GM11168 (cell line): ENCODE results near the gene COA8.

Source experiments
- in situ Hi-C: fragments of 300-500 bp; cut with MboI; formaldehyde crosslinking; loops from one replicate; pipeline ENCODE4 v1.12.0; 2022; ENCODE audit warnings: low sequenced_read_pairs; ENCODE audit not compliant: unreplicated experiment

COA8 gene

DNA sequence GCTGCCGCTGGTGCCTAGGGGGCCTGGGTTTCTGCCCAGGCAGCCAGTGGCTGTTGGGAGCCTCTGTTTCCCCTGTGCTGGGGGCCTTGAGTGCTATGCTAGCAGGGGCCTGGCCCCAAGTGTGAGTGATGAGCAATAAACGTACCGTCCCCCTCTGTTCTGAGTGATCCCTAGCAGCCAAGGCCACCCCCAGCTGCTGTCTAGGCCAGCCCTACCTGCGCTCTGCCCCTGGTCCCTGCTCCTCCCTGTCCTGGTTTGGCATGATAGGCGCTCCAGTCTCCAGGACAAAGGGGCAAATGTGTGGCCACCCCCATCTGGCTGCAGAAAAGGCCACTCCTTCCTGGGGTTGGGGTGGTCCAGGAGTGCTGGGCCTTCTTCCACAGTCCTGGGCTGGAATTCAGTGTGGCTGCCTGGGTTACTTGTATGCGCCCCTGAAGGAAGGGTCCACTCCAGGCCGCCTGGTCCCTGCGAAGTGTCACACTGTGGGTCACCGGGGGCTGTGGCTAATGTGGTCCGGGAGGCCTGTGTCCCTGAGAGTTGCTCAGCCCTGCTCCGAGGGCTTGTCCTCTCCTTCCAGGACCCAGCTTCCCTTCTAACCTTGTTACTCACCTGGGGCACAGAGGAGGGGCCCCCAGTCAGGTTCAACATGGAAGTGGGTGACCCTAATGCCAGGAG, 26.7 kb upstream of the COA8 start:
- in situ Hi-C loops: no loop called here

DNA sequence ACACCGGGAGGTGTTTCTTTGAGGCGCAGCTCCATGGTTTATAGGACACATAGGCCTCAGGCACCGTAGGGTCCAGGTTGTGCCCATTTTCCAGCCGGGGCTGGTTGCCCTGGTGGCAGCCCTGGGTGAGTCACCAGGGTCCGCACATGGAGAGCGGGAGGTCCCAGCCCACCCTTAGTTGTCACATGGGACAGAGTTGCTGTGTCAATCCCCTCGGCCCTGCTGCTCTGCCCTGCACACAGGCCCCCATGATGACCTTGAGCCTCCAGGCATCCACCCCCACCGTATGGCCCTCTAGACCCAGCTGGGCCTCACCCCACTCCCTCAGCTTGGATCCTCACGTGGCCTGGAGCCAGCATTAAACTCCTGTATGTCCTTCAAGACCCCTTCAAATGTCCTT, 26.1 kb upstream of the COA8 start:
- in situ Hi-C loops: no loop called here

DNA sequence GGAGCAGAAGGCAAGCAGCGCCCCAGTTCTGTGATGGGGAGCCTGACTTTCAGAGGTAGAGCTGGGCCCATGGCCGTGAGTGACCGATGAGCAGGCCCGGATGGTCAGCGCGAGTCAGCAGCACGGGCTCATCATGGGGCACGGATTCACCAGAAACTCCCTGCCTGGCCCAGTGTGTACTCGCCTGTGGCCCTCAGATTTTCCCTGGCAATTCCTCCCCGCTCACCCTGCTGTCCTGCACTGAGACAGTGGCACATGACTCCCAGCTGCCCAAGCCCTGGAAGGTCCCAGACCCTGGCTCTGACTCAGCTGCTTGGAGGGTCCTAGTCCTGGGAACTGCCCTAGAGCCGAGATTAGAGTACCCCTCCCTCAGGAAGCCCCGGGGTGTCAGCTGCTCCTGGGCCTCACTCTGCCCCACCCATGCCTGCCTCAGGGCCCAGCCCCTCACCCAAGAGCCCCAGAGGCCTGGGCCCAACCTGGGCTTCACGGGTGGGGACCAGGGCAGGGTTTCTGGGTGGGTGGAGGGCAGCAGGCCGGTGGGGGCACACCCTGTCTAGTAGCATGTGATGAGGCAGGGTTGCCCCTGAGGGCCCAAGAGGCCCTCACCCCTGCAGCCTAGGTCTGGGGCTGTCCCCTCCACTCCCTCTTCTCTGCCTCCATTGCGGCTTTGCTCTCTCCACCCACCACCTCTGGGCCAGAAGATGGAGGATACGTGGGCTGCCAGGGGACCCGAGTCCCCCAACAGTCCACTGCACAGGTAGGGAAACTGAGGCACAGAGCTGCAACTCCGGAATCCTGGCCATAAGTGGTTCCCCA, 25.4 kb upstream of the COA8 start:
- in situ Hi-C loops: no loop called here

DNA sequence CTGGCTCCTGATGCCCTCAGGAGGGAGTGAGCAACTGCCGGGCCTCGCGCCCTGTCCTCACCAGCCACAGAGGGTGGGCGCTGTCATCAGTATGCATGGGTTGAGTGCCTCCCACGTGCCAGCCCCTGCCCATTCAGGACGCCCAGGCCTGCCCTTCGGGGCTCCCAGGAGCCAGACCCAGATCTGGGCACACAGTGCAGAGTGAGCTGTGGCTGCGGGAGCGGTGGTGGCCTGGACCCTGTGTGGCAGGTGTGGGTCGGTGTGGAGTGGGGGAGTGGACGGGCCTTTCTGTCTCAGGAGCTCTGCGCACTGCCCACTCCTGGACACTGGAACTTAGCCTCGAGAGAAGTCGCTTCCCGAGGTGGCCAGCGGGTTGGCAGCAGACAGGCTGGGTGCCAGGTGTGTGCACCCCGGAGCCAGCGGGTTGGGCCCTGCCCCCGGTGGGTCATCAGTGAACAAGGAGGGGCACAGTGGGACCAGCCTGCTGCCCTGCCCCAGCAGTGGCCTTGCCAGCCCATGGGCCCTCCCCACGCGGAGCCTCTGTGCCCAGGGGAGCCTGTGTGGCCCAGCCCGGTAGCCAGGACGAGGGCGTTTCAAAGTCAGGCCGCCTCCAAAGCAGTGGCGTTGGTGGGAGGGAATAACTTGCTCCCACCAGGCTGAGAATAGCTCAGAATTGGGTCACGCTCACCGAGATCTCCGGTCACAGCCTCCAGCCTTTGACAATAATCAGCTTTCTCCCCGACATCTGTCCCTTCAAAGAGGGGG, 24.3 kb upstream of the COA8 start:
- in situ Hi-C loops: no loop called here

DNA sequence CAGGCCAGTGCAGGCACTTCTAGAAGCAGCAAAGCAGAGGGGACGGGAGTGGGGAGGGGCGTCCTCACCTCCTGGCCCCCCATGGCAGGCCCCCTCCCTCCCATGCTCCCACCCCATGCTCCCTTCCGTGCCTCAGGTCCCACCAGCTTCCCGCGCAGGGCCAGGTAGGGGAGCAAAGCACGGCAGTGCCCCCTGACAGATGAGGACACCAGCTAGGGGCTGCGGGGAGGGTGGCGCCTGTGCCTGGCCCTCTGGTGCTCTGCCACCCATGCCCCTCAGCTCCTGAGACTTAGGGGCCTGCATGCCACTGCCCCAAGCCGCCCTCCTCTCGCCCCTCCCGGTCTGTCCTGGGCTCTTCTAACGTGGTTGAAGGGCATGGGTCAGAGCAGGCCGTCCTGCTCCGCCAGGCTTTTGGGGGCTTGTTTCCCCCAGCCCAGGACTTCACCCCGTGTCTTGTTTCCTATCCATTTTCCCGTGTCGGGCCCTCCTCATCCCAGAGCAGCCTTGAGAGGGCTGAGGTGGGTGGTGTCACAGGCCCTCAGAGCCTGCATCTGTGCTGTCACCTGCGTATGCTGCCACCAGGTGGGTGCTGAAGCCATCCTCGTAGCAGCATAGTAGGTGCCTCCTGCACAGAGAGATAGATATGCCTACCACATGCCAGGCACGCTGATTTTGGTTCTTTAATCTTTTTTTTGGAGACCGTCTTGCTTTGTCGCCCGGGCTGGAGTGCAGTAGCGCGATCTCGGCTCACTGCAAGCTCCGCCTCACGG, 23.5 kb upstream of the COA8 start:
- in situ Hi-C loops: no loop called here

DNA sequence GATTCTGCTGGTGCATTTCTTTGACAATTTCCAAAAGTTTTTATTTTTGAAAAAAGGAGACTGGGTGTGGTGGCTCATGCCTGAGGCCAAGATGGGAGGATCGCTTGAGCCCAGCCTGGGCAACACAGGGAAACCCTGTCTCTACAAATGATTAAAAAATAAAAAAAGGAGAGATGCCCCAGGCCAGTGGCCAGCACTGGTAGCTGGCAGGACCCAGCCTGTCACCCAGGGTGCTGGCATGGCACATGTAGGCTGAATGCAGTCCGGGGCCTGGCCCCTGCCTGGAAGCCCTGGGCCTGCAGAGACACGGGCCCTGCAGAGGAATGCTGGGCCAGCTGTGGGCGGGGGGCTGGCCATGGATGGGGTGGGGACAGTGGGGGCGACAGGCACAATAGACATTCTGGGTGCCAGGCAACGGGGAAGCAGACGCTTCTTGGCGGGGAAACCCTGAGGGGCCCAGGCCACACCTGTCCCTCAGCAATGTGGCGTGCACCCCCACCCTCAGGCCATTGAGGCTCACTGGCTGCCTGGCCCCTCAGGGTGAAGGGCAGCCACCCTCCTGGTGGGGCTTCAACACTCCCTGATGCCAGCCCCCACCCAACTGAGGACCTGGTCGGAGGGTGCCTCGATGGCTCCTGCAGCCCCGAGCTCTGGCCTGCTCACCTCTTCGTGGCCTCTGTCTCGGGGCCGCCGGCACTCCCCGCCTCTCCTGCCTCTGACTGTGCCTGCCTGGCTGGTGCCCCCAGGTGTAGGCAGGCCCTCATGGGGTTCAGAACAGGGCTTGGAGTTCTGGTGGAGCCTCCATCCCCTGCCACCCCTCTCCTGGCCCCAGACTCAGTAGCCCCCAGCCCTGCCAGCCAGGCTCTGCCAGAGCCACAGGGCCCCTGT, 21.7 kb upstream of the COA8 start:
- in situ Hi-C loops: no loop called here

DNA sequence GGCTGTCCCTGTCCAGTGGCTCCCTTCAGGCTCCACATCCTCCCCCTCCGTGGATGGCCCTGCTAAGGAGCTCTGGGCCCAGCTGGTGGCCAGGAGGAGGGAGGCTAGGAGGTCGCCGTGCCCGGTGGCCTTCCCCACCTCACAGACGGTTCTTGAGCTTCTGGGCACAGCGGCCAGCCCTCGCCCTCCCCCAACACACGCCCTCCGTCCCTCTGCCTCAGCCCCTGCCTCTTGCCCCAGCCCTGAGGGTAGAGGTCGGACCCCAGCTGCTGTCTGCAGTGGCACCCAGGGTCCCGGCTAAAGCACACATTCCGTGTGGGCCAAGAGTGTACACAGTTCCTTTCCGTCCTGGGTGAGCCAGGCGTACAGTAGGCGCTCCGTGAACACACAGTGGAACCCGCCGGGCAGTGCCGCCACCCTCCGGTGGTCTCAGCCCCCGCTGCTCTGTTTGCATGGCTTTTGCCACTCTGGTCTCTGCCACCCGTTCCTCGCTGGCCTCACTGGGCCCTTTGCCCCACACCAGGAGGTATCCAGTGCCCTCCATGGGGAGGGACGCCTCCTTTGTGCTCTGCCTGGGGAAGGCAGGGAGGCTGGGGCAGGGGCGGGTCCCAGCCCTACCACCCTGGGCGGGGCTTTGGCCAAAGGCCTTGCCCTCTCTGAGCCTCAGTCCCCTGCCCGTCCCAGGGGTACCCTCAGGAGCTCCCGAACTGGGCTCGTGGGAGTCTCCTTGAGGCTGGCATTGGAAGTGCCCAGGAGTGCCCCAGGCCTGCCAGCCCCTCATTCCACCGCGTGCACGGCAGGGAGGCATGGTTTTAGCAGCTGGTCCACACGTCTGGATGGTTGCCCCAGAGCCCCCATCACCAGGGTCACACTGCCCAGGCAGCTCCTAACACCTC, 20.8 kb upstream of the COA8 start:
- in situ Hi-C loops: no loop called here

DNA sequence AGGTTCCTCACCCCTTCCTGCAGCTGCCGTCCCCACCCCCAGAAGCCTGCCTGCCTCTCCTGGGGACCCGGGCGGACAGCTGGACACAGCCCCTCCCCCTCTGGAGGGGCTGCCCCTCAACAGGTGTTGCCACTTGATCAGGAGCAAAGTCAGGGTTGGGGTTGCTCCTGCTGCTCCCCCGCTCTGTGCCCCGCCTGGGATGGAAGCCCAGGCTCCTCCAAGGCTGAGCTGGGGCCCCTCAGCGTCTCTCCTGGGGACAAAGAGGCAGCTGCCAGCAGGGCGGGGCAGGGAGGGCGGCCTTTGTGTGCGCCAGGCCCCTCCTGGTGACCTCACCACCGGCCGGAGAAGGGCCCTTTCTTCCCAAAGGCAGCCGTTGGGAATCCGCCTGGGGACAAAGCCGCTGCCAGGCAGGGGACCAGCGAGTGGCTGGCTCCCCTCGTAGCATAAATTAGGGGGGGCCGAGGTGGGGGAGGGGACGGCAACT, 20.1 kb upstream of the COA8 start:
- in situ Hi-C loops: no loop called here

DNA sequence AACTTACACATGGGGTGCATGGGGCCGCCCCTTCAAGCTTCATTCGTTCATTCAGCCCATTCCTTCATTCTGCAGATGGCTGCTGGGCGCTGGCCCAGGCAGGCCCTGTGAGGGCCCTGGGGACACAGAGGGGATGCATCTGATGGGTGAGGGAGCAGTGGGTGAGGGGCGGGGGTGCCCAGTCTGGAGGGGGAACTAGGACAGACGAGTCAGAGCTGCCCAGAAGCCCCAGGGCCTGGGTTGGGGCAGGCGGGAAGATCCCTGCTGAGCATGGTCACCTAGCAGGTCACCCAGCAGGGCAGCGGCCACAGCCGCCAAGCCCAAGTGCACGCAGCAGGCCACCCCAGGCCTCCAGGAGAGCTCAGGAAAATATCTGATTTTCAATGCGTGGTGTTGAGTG, 19.6 kb upstream of the COA8 start:
- in situ Hi-C loops: no loop called here

DNA sequence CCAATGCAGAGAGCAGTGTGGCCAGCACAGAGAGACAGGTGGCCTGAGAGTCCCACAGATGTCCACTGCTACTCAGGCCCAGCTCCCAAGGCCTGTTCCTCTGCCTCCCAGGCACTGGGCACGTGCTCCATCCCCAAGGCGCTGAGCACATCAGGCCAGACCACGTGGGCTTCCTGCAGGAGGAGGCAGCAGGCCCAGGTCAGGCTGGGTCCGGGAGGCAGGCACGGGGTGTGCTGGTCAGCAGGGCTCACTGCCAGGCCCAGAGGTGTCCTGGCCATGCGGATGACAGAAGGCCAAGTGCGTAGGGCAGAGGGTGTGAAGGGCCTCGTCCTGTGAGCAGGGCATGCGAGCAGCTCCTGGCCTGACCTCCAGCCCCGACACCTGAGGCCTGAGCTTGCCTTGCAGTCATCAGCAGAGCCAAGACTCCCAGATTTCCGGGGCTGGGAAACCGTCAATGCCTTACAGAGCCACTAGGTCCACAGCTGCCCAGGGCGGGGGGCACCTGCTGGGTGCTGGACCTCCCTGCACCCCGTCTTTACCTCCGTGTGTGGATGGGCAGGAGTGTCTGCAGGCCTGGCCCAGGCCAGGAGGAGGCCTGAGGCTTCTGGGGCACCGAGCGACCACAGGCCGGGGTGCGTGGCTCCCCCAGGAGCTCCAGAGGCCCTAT, 18.9 kb upstream of the COA8 start:
- in situ Hi-C loops: no loop called here

DNA sequence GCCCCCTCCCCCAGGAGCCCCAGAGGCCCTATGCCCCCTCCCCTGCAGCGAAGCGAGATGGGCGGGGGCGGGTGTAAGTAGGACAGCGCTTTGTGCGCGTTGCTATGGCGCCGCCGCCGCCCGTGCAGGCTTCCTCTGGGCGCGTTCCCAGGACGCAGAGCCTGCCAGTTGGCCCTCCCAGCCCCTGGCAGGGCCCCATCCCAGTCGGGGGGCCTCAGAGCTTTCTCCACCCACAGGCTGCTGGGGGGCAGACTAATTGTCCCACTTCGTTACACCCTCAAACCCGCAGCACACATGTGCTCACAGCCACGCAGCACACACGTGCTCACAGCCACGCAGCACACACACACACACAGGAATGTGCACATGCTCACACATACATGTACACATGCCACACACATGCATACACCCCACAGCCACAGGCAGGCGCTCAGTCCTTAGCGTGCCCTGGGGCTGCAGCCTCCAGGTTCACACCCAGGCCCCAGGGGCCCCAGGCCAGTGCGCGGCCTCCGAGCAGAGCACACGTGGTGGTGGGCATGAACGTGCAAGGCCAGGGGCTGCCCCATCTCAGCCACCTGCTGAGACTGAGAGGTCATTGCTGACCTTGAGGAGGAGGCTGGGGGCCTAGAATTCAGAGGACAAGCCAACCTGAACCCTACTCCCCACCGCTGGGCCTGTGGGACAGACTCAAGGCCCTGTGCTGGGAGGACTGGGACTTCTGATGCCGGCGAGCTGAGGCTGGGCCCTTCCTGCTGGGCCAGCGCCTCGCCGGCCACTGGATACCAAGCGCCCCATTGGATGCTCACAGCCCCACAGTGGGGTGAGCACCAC, 18.2 kb upstream of the COA8 start:
- in situ Hi-C loops: no loop called here

DNA sequence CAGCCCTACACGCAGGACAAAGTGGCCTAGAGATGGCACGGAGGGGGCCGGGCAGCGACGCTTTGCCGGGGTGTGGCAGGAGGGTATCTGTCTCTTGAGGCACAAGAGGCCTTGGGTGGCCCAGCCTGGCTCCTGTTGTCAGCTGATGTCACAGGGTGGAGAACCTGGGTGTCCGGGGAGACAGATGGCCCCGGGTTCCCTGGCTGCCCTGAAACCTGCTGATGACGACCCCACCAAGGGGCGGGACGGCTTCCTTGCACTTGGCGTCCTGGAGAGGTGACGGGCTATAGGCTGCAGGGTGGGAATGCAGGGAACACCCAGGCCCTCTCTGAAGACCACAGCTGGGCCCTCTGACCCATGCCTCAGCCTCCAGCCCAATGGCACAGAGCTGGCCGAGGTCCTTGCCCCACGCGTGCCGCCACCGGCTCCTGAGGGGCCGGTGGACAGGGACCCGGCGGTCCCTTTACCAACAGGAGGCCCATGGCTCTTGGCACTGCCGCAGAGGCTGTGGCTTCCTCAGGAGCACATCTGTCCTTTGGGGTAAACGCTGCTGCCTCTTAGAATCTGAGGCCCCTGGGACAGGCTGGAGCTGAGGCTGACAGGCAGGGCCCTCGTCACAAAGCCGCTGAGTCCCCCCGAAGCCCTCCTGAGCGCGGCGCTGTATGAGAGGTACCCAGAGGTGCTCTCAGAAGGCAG, 17.4 kb upstream of the COA8 start:
- in situ Hi-C loops: no loop called here

DNA sequence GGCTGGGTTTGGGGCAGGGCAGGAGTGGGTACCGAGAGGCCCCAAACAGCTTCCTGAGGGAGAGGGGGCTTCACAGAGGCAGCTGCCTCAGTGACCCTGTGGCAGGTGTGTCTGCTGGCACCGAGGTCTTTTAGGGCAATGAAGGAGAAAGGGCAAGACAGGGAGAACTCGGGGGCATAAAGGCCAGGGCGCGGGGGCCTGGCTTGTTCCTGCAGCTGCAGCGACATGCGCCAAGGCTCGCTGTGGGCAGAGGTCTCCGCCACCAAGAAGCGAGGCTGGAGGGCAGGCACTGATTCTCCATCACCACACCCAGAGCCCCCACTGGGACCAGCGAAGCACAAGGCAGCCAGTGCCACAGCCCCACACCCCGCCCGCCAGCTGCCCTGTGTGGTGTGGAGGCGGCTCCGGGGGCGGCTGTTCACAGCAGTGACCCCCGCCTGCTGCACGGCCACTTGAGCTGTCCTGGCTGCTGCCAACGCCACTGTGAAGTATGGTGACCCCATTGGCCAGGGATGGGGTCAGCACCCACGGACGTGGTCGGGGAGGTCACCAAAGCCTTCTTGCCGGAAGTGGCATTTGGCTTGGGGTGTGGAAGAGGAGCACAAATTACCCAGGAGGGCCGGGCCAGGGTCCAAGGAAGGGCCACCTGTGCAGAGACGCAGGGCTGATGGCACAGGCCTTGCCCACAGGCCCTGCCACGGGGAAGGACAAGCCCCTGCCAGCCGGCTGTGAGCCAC, 16.7 kb upstream of the COA8 start:
- in situ Hi-C loops: no loop called here

DNA sequence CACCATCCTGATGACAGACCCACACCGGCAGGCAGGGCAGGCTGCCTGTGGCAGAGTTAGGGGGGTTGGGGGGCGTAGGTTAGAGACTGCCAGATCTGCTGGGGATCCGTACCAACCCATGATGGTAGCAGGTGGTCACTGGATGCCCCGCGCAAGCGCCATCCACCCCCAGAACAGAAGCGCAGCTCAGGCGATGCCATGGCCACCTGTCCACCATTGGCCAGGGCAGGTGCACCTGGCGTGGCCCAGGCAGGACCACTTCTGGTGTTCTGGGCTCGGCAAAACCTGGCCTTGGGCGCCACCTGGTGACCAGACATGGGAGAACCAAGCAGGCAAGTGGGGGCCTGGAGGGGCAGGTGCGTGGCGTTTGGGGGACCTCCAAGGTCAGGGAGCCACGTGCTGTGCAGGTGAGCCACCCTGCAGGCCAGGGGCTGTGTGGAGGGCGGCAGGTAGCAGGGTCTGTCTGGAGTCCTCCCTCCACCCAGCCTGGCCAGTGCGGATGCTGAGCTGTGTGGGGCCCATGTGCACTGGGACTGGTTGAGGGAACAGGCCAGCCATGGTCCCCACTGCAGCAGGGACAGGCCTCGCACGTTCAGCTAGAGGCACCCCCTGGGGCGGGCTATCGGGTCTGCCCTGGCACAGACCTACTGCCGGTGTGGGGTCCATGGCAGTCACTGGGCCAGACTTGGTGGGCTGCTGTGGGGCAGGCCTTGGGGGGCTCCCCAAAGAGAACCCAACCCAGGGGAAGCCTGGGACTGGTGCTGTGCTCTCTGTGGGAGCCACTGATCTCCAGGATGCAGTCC, 15.9 kb upstream of the COA8 start:
- in situ Hi-C loops: no loop called here

DNA sequence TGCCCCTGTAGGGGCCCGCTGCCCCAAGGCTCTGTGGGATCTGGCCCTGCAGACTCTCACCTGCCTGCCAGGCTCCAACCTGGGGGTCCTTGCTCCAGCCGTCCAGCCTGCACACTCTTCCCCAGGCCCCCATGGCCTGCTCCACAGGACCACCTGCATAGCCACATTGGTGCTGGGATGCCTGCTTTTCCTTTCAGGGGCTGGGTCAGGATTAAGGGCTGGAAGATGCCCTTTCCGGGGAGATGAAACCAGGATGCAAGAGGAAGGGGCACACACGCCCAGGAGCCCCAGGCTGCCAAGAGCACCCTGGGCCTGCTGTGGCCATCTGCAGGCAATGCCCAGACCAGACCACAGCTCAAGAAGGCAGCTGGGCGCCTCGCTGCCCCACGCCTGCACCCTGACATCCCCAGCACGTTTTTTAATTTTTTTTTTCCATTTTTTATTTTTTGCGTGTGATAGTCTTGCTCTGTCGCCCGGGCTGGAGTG, 15.3 kb upstream of the COA8 start:
- in situ Hi-C loops: no loop called here
